ENCODE data around the gene PLAAT4.

GRCh38 chr11:63499874-63500273 is 36.7 kb upstream of the PLAAT4 start:
- TF ChIP-seq CTCF (conservative IDR thresholded peaks at IDR 0.05; ENCODE audit: low read length) (no peak), EZH2phosphoT487 (IDR thresholded peaks at IDR 0.05; ENCODE audit: borderline replicate concordance) (no peak)
